Stomach (tissue), 4 donors: ENCODE results near the gene PCBP3.

Experiments
- CTCF ChIP-seq, 7 experiments: fragments of 450-650 bp in 4 of 7; fragments of 200-600 bp in 3 of 7; sonication (generic) in 3 of 7; IDR thresholded peaks; one replicate each; pipeline ENCODE4 v1.5.1; 2016 to 2019; ENCODE audit warnings: antibody characterized with exemption in 7 of 7, control low read depth in 2 of 7, mild to moderate bottlenecking in 1 of 7
- EP300 ChIP-seq: sonication (generic); formaldehyde crosslinking; IDR thresholded peaks from one replicate; pipeline ENCODE4 v1.6.1; 2017; ENCODE audit warnings: antibody characterized with exemption
- POLR2AphosphoS5 ChIP-seq, 3 donors: sonication (generic); formaldehyde crosslinking; IDR thresholded peaks; one replicate each; pipeline ENCODE4 v1.6.1; 2016; ENCODE audit warnings: antibody characterized with exemption in 3 of 3

- no peak for TF ChIP-seq CTCF (IDR thresholded peaks at IDR 0.05)
- TF ChIP-seq EP300: no peak
- no peak for TF ChIP-seq POLR2AphosphoS5 (IDR thresholded peaks at IDR 0.05)
Measured at GRCh38 chr21:45940091-45940490, 296.6 kb downstream of the PCBP3 start.
